ENCODE results near the gene MTMR2.

The MTMR2 gene

DNA sequence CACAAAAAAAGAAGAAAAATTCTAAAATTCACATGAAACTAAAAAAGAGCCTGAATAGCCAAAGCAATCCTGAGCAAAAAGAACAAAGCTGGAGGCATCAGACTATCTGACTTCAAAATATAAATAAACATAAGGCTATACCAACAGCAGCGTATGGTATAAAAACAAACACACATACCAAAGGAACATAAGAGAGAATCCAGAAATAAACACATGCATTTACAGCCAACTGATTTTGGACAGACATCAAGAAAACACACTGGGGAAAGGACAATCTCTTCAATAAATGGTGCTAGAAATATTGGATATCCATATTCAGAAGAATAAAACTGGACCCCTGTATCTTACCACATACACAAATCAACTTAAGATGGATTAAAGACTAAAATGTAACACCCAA, 2.8 kb upstream of the MTMR2 start:
- no peak for DNase-seq (ENCODE audit: low read depth)
- TF ChIP-seq, protein P1, sequence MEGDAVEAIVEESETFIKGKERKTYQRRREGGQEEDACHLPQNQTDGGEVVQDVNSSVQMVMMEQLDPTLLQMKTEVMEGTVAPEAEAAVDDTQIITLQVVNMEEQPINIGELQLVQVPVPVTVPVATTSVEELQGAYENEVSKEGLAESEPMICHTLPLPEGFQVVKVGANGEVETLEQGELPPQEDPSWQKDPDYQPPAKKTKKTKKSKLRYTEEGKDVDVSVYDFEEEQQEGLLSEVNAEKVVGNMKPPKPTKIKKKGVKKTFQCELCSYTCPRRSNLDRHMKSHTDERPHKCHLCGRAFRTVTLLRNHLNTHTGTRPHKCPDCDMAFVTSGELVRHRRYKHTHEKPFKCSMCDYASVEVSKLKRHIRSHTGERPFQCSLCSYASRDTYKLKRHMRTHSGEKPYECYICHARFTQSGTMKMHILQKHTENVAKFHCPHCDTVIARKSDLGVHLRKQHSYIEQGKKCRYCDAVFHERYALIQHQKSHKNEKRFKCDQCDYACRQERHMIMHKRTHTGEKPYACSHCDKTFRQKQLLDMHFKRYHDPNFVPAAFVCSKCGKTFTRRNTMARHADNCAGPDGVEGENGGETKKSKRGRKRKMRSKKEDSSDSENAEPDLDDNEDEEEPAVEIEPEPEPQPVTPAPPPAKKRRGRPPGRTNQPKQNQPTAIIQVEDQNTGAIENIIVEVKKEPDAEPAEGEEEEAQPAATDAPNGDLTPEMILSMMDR (conservative IDR thresholded peaks at IDR 0.05; ENCODE audit: low read depth, low read length), result no peak
- no peak overlapping the region for H3K4me3 ChIP-seq (ENCODE audit: low read depth, low read length)

DNA sequence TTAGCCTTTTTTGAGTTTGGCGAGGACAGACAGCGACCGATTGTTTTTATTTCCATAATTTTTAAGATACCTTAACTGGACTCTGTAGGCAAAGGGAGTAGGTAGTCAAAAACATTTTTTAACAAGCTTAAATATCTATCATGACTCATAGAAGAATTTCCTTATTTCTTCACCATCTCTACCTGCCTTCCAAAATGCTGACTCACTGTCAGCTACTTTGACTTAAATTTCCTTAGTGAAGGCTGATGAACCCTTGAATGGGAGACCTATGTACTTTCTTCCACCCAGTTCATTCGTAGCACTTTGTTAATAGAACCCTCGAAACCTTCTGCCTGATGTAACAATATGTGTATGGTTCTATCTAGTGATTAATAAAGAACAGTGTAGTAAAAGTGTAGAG, 1.1 kb upstream of the MTMR2 start:
- peak; percentile 68 for DNase-seq (ENCODE audit: low read depth)
- TF ChIP-seq, protein P1 (conservative IDR thresholded peaks at IDR 0.05; ENCODE audit: low read depth, low read length), result no peak
- H3K4me3 ChIP-seq (ENCODE audit: low read depth, low read length), result peak overlapping the region; percentile 86

DNA sequence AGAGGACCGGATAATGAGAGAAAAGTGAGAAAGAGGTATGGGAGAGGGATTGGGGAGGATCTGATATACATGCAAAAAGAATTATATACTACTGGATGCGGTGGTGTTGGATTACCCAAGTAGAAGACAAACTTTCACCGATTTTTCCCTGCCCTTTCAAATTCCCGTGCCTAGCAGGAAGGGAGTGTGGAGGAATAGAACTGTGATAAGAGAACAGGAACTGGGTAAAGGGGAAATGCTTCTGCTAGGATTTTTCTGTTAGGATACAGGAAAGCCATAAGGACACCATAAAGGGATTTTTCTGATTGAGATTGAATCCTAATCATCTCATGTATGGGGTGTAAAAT, 480 bp upstream of the MTMR2 start:
- TF ChIP-seq, protein P1 (conservative IDR thresholded peaks at IDR 0.05; ENCODE audit: low read depth, low read length), result no peak
- H3K4me3 ChIP-seq (ENCODE audit: low read depth, low read length), result peak overlapping the region; percentile 86
- peak; percentile 55 for DNase-seq (ENCODE audit: low read depth)

DNA sequence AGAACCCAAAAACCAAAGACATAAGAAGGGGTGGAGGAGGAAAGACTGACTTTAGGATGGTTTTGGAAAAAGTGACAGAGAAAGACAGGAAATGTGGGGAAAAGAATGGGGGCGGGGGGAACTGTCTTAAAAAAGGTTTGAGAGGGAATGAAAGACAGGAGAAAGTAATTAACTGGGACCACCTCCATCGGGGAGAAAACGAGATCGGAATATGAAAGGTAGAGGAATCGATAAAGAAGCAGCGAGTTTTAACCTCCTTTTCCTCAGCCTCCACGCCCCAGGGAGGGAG, 524 bp downstream of the MTMR2 start:
- no peak for DNase-seq (ENCODE audit: low read depth)
- H3K4me3 ChIP-seq (ENCODE audit: low read depth, low read length), result peak overlapping the region; percentile 86
- TF ChIP-seq, protein P1 (conservative IDR thresholded peaks at IDR 0.05; ENCODE audit: low read depth, low read length), result no peak

DNA sequence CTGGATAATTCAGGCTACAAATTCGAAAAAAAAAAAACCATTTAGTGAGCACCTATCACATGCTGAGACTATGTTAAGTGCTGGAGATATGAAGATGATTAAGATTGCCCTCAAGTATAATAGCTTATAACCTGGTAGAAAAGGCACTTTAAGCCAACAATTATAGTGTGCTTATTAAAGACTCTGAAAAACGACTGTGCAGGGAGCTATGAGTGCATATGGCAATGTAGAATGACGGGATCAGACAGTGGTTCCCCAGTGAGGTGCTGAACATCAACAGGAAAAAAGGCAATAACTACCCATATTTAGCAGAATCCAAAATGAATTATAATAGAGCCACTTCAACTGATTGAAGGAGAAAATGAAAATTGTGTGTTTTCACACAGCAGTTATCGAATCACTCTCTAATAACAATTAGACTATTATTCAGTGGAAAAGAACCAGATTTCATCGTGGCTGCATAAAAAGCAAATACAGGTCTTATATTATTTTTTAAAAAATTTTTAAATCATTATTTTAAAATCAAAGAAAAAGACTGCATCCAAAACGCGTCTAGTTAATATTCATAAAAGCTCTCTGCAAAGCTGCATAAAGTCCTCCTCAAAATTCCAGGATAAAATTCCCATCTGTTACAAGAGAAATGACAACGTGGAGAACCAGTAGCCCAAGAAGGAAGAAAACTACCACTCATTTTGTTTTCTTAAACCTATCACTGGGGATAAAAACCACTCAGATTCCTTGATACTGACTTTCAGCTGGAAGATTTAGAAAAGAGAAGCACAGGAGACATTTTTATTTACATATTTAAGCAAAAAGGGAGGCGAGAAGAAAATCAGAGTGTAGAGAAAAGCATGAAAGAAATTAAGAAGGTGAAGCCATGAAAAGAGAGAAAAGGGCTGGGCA, 1.1 kb downstream of the MTMR2 start:
- no peak for DNase-seq (ENCODE audit: low read depth)
- TF ChIP-seq, protein P1 (conservative IDR thresholded peaks at IDR 0.05; ENCODE audit: low read depth, low read length), result no peak
- peak overlapping the region; percentile 86 for H3K4me3 ChIP-seq (ENCODE audit: low read depth, low read length)

DNA sequence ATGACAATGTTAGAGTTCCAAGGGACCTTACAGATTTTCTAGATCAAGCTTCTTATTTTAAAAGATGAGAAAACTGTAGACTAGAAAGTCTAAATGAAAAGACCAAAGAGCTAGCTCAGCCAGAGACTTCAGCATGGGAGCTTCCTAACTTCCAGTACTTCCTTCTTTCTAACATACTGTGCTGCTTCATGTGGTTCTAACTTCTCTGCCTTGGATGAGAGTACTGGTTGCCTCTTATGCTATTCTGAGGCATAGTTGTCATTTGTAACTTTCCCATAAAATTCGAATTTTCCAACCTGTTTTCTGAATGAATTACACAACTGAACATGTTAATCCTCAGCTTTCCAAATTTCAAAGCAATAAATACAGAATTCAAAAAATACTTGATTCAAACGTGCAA, 1.8 kb downstream of the MTMR2 start:
- DNase-seq (ENCODE audit: low read depth), result no peak
- no peak overlapping the region for H3K4me3 ChIP-seq (ENCODE audit: low read depth, low read length)
- TF ChIP-seq, protein P1 (conservative IDR thresholded peaks at IDR 0.05; ENCODE audit: low read depth, low read length), result no peak

DNA sequence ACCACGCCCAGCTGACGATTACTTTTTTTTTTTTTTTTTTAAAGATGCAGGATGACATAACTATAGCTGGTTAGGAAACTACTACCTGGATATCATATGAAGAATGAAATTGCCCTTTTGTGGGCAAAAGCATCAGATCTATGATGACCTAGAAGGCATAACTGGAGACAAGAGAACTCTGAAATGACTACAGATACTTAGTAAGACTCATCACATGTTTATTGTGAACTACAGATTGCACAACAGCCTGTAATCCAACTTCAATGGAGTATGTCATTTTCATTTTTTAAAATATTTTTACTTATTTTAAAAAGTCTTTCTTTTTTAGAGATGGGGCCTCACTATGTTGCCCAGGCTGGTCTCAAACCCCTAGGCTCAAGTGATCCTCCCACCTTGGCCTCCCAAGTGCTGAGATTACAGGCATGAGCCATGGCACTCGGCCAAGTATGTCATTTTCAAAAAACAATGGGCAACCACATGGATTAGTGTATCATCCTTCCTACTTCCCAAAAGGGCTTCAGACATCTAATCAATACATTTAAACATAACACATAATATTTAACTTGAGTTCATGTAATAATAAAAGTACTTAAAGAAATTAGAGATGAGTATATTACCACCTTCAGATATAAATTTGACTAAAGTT, 3.3 kb downstream of the MTMR2 start:
- peak; percentile 56 for DNase-seq (ENCODE audit: low read depth)
- TF ChIP-seq, protein P1 (conservative IDR thresholded peaks at IDR 0.05; ENCODE audit: low read depth, low read length), result no peak
- H3K4me3 ChIP-seq (ENCODE audit: low read depth, low read length), result no peak overlapping the region

Data from choroid plexus epithelial cell (primary cell).